Sigmoid colon (tissue), 7 donors: ENCODE measurements around the gene BSND. TPM values are rescaled to one million over a fixed set of nuclear protein-coding genes. Genes with fewer than 3 reads are reported as not detected.

ENCODE experiments used
- DNase-seq: peaks from one replicate; pipeline ENCODE4 v3.0.0-alpha.2; 2019
- H3K27ac ChIP-seq, 4 donors: fragments of 200-600 bp; sonication (generic); one replicate each; pipeline ENCODE4 v1.5.1; 2016 to 2019; ENCODE audit warnings: mild to moderate bottlenecking in 1 of 4
- H3K27me3 ChIP-seq, 3 donors: fragments of 200-600 bp; sonication (generic); one replicate each; pipeline ENCODE4 v1.5.1; 2019; ENCODE audit warnings: mild to moderate bottlenecking in 1 of 3
- H3K36me3 ChIP-seq, 4 donors: fragments of 200-600 bp; sonication (generic); one replicate each; pipeline ENCODE4 v1.5.1; 2016 to 2019
- H3K4me1 ChIP-seq, 4 donors: fragments of 200-600 bp; sonication (generic); one replicate each; pipeline ENCODE4 v1.5.1; 2017 to 2019
- H3K4me3 ChIP-seq, 4 donors: fragments of 200-600 bp; sonication (generic); one replicate each; pipeline ENCODE4 v1.5.1; 2017 to 2019; ENCODE audit warnings: mild to moderate bottlenecking in 2 of 4, moderate library complexity in 1 of 4
- H3K9me3 ChIP-seq, 4 donors: fragments of 200-600 bp in 3 of 4; sonication (generic) in 3 of 4; one replicate each; pipeline versions ENCODE4 v1.5.1 to v1.6.1; 2013 to 2019
- EP300 ChIP-seq, 4 donors: sonication (generic); formaldehyde crosslinking; IDR thresholded peaks; one replicate each; pipeline ENCODE4 v1.6.1; 2017; ENCODE audit warnings: antibody characterized with exemption in 4 of 4
- POLR2A ChIP-seq, 2 donors: fragments of 450-650 bp; IDR thresholded peaks; one replicate each; pipeline ENCODE4 v1.6.1; 2016; ENCODE audit warnings: antibody characterized with exemption in 2 of 2, mild to moderate bottlenecking in 2 of 2, moderate library complexity in 2 of 2
- POLR2AphosphoS5 ChIP-seq, 4 donors: sonication (generic); formaldehyde crosslinking; IDR thresholded peaks; one replicate each; pipeline ENCODE4 v1.6.1; 2017; ENCODE audit warnings: antibody characterized with exemption in 4 of 4
- WGBS, 2 donors: extraction: QIAGEN DNeasy Blood & Tissue Kit; methylation state at CpG; one replicate each; pipeline ENCODE4 v1.1.7; 2013; 5-methylcytosine and 5-hydroxymethylcytosine counted together
- intact Hi-C: fragments of 100-400 bp; cut with DNase I; formaldehyde crosslinking; loops from one replicate; pipeline ENCODE4 v1.15.1; 2023
- polyA plus RNA-seq, 3 donors: library from polyadenylated mRNA; stranded (reverse); fragments of 200-250 nt; gene quantifications; one replicate each; pipeline ENCODE4 v1.2.3, GENCODE V29; 2013
- total RNA-seq, 4 donors: library from RNA; depleted of rRNA; stranded (reverse); fragments of >200 nt; gene quantifications; one replicate each; pipeline ENCODE4 v1.1.0, GENCODE V29; 2016
- TF ChIP-seq, protein P1 (sequence below), 4 experiments: fragments of 450-650 bp in 3 of 4; fragments of 200-600 bp in 1 of 4; IDR thresholded peaks; one replicate each; pipeline ENCODE4 v1.5.1; 2016 to 2019; ENCODE audit warnings: antibody characterized with exemption in 4 of 4, mild to moderate bottlenecking in 3 of 4, moderate library complexity in 2 of 4
- donor health status: healthy with polysubstance abuse.
- donor health status: Bipolar disorder and iron deficiency.
- donor health status: healthy.

Gene BSND
- total and polyA plus RNA-seq, 7 donors, result not detected

DNA sequence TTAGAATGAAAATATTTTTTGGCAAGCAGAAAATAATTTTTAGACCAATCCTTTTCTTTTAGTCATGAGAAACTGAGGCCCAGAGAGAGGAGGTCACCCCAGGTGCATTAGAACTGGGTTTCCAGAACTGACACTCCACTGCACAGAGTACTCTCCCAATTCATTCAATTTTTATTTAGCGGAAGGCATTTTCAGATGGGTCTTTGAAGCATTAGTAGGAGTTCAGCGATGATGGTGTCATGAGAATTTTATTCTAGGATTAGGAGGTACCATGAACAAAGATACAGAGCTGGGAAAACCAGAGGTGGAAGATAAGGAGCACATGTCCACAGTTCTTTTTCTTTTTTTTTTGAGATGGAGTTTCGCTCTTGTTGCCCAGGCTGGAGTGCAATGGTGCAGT is 42.9 kb downstream of the BSND start:
- Histone ChIP-seq H3K9me3 (no peaks in the 10 kb centered on the region), H3K27ac (no peak overlapping the region), H3K36me3 (no peaks in the 10 kb centered on the region), H3K4me1 (peaks cover 0 to 15% (median 10%) of the 10 kb centered on the region in 4 donors), H3K27me3 (peaks cover 0 to 39% (median 27%) of the 10 kb centered on the region in 3 donors), H3K4me3 (no peak overlapping the region)
- WGBS, 2 donors, result 64 to 96% methylated on average over 3 of the region's 3 CpGs
- intact Hi-C loops, result no loop called here
- no peak for TF ChIP-seq EP300 (IDR thresholded peaks at IDR 0.05)
- TF ChIP-seq, protein P1, sequence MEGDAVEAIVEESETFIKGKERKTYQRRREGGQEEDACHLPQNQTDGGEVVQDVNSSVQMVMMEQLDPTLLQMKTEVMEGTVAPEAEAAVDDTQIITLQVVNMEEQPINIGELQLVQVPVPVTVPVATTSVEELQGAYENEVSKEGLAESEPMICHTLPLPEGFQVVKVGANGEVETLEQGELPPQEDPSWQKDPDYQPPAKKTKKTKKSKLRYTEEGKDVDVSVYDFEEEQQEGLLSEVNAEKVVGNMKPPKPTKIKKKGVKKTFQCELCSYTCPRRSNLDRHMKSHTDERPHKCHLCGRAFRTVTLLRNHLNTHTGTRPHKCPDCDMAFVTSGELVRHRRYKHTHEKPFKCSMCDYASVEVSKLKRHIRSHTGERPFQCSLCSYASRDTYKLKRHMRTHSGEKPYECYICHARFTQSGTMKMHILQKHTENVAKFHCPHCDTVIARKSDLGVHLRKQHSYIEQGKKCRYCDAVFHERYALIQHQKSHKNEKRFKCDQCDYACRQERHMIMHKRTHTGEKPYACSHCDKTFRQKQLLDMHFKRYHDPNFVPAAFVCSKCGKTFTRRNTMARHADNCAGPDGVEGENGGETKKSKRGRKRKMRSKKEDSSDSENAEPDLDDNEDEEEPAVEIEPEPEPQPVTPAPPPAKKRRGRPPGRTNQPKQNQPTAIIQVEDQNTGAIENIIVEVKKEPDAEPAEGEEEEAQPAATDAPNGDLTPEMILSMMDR (IDR thresholded peaks at IDR 0.05), result no peak
- DNase-seq, result no peak

DNA sequence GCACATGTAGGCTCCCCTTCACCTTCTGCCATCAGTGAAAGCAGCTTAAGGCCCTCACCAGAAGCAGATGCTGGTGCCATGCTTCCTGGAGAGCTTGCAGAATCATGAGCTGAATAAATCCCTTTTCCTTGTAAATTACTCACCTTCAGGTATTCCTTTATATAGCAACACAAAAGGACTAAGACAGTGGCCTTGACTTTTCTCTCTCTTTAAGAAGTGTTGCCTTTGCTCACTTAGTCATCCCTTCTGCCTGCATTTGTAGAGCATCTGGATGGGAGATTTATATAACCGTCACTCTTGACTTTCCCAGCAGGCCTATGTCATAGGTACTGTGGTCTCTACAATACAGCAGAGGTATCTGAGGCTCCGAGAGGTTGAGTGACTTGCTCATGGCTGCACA is 44.3 kb downstream of the BSND start:
- H3K4me3 ChIP-seq, result no peak overlapping the region
- H3K9me3 ChIP-seq, result no peaks in the 10 kb centered on the region
- no peak for DNase-seq
- peaks cover 0 to 28% (median 22%) of the 10 kb centered on the region in 3 donors for H3K27me3 ChIP-seq
- TF ChIP-seq, protein P1 (IDR thresholded peaks at IDR 0.05), result no peak
- TF ChIP-seq EP300 (IDR thresholded peaks at IDR 0.05) (no peak), POLR2A (IDR thresholded peaks at IDR 0.05) (no peak), POLR2AphosphoS5 (IDR thresholded peaks at IDR 0.05) (no peak)
- 96% methylated on average over 2 of the region's 2 CpGs for WGBS, 2 donors
- H3K4me1 ChIP-seq, result peaks cover 0 to 15% (median 10%) of the 10 kb centered on the region in 4 donors
- no peaks in the 10 kb centered on the region for H3K36me3 ChIP-seq
- H3K27ac ChIP-seq, result no peak overlapping the region
- intact Hi-C loops, result no loop called here

DNA sequence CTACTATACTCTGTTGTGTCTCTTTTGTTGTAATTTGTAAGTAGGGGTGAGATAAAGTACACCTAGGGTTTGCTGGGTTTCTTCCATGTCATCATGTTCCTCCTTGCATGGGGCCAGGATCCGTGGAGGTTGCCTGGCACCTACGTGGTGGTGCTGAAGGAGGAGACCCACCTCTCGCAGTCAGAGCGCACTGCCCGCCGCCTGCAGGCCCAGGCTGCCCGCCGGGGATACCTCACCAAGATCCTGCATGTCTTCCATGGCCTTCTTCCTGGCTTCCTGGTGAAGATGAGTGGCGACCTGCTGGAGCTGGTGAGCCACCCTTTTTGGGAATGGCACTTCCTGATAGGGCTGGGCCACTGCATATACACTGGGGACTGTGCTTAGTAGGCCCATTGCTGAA is 45.0 kb downstream of the BSND start:
- intact Hi-C loops, result no loop called here
- H3K4me1 ChIP-seq, result peaks cover 0 to 15% (median 10%) of the 10 kb centered on the region in 4 donors
- H3K27me3 ChIP-seq, result peaks cover 0 to 20% (median 19%) of the 10 kb centered on the region in 3 donors
- 96% methylated on average over 9 of the region's 9 CpGs for WGBS, 2 donors
- no peak overlapping the region for H3K27ac ChIP-seq
- no peaks in the 10 kb centered on the region for H3K9me3 ChIP-seq
- no peaks in the 10 kb centered on the region for H3K36me3 ChIP-seq
- TF ChIP-seq POLR2A (IDR thresholded peaks at IDR 0.05) (no peak), EP300 (IDR thresholded peaks at IDR 0.05) (no peak), POLR2AphosphoS5 (IDR thresholded peaks at IDR 0.05) (no peak)
- TF ChIP-seq, protein P1 (IDR thresholded peaks at IDR 0.05), result no peak
- H3K4me3 ChIP-seq, result no peak overlapping the region
- DNase-seq, result no peak

DNA sequence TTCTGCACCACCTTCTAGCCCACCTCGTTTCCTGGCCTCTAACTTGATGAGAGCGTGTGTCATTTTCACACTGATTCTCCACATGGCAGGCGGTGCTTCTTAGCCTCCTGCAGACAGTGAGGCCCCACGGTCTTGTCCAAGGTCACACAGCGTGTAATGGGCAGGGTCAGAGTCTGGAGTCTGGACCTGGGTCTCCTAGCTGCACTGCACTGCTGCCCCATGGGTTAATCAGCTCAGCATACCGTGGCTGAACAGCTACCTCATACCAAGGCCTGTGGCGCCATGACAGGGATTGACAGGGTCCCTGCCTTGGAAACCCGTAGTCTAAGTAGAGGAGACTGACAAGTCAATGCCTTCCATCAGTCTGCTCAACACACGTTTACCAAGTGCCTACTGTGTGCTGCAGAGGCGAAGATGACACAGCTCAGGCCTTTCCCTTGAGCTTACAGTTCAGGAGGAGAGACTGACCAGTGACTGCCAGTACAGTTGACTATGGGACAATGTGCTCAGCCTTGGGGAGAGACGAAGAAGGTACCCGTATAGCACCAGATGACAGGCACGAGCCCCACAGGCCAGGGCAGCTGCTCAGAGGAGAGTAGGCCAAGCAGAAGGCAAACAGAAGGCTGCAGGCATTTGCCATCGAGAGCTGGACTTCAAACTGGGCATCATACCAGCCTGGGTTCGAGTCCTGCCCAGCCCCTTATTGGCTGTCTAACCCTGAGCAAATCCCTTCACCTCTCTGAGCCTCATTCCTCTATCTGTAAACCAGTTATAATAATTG is 46.1 kb downstream of the BSND start:
- intact Hi-C loops, result no loop called here
- WGBS, 2 donors, result 90 to 91% methylated on average over 15 of the region's 15 CpGs
- Histone ChIP-seq H3K27ac (no peak overlapping the region), H3K27me3 (peaks cover 0 to 10% (median 10%) of the 10 kb centered on the region in 3 donors), H3K4me1 (peaks cover 0 to 11% (median 4%) of the 10 kb centered on the region in 4 donors), H3K36me3 (no peaks in the 10 kb centered on the region), H3K4me3 (no peak overlapping the region), H3K9me3 (no peaks in the 10 kb centered on the region)
- no peak for TF ChIP-seq POLR2A (IDR thresholded peaks at IDR 0.05)
- no peak for TF ChIP-seq POLR2AphosphoS5 (IDR thresholded peaks at IDR 0.05)
- TF ChIP-seq EP300 (IDR thresholded peaks at IDR 0.05), result no peak
- TF ChIP-seq, protein P1 (IDR thresholded peaks at IDR 0.05), result no peak
- no peak for DNase-seq
